Measurements from ENCODE around the gene GPR25. TPM values are rescaled to one million over a fixed set of nuclear protein-coding genes. Genes with fewer than 3 reads are reported as not detected.

GPR25 gene
- total RNA-seq (2022; extraction: Qiagen RNA extraction) = not detected in 5 replicates

GRCh38 chr1:200872446-200873115 is at the start of gene GPR25:
GPR25 (plus strand) TSS chr1:200872981; CDS start chr1:200873038, 57 bp downstream.

GRCh38 chr1:200894712-200895442 is 22.1 kb downstream of the GPR25 start, which contains the start of gene INAVA:
INAVA (plus strand) TSS chr1:200894900; CDS start chr1:200898401, 3,501 bp downstream.

Other genes starting within 250 kb of the GPR25 start
- 11.8 to 18.7 TPM (median 14.2 TPM) in 5 replicates for gene DDX59, start 203.1 kb upstream of the GPR25 start, total RNA-seq (2022; extraction: Qiagen RNA extraction)
- 15.8 to 23.2 TPM (median 19.6 TPM) in 5 replicates for gene CAMSAP2, start 134.1 kb upstream of the GPR25 start, total RNA-seq (2022; extraction: Qiagen RNA extraction)
- gene INAVA, start 21.9 kb downstream of the GPR25 start, total RNA-seq (2022; extraction: Qiagen RNA extraction) = 33.0 to 46.6 TPM (median 40.1 TPM) in 5 replicates
- 1.5 to 3.3 TPM (median 2.5 TPM) in 5 replicates for gene KIF21B, start 150.7 kb downstream of the GPR25 start, total RNA-seq (2022; extraction: Qiagen RNA extraction)
- gene CACNA1S, start 239.4 kb downstream of the GPR25 start, total RNA-seq (2022; extraction: Qiagen RNA extraction) = 0.01 TPM in 1 of 5 replicates, not detected in the others